ENCODE results near the gene PAK6.

Gene PAK6

DNA sequence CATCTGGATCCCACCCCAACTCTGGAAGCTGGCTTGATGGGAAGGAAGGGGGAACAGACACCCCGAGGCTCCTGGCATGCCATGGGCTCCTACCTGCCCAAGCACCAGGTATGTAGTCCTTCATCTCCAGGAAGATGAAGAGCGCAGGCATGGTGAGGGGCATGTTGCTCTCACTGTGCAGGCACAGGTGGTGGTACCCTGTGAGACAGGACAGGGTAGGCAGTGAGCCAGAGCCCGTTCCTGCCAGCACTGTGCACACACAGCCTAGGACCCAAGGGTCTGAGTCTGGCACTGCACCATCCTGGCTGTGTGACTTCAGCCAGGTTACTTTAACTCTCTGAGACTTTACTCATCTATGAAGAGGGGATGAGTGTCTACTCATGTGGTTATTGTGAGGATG, 53.4 kb downstream of the PAK6 start:
- DNase-seq (ENCODE audit: low read depth), result no peak

DNA sequence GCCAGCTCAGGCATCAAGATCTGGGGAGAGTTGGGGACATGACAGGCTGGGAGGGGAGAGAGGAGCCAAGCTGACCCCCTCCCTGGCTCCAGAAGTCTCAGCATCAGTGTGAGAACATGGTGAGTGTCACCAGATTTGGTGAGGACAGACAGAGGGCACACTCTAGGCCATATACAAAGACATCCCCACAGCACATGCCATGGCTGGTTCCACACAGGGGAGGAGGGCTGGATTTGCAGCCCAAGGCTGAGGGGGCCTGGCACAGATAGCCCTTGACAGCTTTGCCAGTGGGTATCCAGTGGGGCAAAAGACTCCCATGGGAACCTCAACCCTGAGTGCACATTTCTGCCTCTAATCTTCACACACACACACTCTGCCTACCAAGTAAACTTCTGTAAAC, 54.1 kb downstream of the PAK6 start:
- no peak for DNase-seq (ENCODE audit: low read depth)

DNA sequence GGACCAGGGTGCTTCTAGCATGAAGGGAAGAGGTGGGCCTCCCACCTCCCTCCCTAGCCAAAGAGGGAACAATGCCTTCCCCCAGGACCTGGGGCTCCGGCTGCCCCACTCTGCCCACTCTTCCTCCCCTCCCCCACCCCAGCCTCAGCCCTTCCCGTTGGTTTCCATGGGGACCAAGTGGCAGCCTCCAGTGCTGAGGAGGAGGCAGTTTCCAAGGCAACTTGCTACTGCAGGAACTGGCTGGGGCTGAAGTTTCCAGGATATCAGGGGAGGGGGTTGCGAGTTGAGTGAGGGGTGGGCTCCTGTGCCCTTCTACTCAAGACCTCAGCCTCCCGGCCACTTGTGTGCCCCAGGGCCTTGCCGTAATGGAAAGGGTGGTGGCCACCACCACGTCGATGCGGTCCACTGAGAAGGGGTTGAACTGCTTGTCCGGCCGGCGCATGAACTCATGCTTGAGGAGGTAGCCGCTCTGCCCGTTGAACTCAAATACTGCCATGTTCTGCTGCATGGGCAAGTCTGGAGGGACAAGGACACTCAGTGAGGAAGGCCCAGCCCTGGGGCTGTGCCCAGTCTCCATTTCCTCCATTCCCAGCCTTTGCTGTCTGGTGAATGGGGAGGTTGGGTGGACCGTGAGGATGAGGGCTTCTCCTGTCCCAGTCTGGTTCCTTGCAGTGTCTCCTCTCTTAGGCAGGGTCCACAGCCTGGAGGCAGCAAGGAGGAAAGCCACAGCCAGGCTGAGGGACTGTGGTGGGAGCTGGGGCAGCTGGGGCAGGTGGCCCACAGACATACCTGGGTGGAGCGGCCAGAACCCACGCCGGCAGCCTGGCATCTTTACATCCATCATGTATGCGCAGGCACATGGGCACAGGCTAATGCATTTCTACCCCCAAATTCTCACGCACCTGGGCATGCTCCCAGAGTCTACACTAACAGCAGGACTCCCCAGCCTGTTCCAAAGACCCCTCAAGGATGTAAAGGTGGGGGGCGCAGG, 55.3 kb downstream of the PAK6 start:
- DNase-seq (ENCODE audit: low read depth), result no peak

DNA sequence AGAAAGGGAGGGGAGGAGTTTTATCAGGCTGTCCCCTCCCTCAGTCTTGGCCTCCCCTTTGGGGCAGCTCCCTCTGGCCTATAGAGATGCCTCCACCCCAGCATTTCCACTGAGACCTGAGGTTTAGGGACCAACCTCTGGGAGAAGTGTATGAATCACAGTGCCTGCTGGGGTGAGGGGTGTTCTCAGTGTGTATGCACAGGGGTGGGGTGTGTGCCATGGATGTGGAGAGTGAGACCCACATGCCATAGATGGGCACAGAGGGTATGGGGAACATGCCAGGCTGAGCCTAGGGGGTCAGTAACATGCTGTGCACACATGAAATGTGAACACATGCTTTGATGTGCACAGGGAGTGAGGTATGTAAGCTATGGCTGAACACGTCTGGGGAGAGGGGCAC, 56.4 kb downstream of the PAK6 start:
- DNase-seq (ENCODE audit: low read depth), result no peak

DNA sequence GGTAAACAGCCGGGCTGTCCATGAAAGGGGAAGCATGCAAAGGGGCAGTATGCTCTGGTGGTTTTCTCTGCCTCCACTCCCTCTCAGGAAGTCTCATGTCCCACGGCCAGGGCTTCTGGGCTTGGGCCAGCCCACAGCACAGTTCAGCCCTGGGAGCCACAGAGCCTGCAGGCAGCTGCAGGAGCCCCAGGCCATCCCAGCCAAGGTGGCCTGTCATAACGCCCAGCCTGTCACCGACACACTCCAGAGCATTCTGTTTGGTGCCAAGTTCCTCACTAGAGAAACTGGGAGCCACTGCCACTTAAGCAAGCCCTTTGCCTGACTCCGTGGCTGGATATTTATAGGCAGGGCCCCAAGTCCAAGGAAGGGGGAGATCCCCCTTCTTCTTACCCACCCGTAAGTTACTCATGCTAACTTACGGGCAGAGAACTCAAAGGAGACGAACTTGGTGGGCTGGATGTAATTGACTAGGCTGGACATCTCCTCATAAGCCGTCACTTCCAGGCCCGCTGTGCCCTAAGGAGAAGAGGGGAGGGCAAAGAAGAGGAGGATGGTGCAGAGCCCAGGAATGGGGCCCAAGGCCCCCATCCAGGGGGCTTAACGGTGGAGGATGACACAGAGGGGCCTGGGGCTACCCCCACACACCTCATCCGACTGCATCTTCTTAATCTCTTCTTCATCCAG, 57.2 kb downstream of the PAK6 start:
- no peak for DNase-seq (ENCODE audit: low read depth)

DNA sequence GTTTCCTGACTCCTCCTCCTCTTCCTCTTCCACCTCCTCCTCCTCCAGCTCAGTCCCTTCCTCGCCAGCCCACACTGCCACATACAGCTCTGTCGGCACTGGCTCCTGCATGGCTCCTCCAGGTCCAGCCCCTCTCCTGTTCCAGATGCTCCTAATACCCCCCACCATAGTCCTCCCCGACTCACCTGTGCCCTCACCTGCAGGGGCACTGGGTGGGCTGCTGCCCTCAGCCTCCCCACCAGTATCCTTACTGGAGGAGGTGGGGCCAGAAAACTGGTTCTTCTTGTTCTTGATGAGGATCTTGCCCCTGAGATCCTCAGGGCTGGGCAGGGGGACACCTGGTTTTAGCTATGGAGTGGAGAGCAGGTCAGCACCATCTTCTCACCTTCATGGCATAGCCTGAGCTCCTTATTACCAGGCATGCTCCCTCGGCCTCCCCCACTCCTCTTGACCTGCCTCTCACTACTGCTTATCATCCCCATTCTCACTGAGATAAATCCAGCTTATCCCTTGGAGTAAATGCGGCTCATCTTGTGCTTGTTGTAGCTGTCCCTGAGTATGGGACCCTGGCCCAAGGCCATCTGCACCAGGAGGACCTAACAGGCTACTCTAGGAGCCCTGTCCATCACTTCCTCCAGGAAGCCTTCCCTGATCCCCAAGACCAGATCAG, 57.8 kb downstream of the PAK6 start:
- DNase-seq (ENCODE audit: low read depth), result no peak

DNA sequence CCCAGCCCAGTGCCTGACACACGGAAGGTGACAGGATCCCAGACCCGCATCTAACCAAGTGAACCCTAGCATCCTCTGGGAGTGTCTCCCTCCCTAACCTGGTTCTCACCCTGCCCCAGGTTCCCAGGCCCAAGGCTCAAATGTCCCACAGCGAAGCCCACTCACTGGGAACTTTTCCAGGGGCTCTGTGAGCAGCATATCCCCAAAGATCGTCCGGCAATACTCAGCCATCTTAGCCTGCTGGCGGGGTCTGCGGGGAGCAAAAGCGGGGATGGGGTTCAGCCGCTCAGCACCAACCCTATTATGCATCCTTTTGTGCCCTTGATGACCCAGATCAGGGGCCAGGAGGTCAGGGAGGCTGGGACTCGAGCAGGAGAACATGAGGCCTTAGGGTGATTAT, 58.5 kb downstream of the PAK6 start:
- no peak for DNase-seq (ENCODE audit: low read depth)

DNA sequence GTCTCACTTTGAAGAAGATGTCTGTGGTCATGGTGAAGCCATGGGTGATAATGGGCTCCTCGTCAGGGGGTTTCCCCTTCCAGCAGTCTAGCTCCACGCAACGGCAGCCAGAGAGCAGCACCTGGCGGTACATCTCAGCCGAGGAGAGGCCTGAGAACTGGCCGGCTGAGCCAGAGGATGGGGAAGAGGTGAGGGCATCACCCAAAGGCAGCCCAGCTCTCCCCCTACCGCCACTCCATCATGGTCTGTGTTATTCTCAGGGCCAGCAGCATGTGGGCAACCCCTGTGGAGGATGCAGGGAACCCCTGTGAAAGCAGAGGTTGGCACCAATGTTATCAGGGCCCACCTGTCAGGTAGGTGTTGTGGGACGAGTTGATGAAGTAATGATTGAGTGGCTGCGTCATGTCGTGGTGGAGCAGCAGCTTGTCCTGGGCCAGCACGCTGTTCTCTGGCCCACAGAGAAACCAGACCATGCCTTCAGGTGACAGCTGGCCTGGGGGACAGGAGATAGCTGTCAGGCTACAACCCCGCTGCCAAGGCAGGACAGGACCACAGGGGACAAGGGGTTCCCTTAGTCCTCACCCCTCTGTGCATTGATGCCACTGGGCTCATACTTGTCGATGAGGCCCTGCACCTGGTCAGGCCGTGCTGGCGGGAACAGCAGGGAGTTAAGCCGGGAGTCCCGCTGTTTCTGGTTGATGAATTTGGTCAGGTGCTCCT, 59.5 kb downstream of the PAK6 start:
- no peak for DNase-seq (ENCODE audit: low read depth)

DNA sequence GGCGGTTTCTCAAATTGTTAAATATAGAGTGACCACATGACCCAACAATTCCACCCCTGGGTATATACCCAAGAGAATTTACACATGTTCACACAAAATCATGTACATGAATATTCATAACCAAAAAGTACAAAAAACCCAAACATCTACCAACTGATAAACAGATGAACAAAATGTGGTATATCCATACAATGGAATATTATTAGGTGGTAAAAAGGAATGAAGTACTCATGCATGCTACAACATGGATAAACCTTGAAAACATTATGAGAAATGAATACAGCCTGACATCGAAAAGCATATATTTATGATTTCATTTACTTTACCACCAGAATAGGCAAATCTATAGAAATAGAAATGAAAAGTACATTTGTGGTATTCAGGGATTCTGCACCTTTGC, 61.5 kb downstream of the PAK6 start:
- no peak for DNase-seq (ENCODE audit: low read depth)

DNA sequence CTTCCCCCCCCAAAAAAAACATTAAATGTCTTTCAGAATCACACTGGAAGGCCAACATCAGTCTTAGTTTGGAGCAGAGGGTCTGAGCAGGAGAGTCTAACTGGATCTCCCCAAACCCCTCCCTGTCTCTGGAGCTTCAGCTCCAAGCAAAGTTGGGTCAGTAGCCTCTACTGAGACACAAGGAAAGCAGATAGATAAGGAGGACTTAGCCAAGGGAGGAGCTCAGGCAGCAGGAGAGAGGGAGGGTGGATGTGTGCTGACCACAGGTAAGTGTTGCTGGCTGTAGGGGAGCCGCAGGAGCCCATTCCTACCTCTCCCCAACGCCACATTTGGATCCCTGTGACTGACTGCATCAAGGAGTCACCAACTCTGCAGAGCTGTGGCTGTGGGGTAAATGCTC, 61.9 kb downstream of the PAK6 start:
- no peak for DNase-seq (ENCODE audit: low read depth)

DNA sequence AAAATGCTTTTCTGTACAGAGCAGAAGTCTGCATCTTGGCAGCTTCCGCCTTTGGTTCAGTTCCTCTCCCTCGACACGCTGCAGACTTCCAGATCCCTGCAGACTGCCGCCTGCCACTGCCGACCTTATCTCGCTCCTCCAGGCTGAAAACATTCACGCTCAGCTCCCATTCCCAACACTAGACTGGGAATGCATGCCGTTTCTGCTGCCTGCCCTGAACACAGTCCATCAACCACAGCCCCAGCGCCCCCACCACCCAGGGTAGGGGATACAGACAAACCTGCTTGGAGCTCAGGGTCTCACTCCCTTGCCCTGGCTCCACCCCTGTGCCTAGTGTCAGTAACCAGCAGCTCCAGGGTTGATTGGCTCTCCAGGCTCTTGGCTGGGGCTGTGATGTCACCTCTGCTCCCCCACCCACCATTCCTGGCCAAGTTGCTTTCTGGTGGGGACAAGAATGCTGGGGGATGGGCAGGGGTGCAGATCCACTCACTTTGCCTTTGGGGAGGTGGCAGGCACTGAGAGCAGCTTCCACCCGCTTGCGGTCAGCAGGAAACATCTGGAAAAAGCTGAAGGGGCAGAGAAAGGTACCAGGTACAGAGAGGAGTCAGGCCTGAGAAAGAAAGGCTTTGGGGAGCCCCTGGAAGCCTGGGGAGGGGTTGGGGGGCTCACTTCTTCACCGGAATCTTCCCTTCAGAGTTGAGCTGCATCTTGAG, 62.8 kb downstream of the PAK6 start:
- DNase-seq (ENCODE audit: low read depth), result no peak

DNA sequence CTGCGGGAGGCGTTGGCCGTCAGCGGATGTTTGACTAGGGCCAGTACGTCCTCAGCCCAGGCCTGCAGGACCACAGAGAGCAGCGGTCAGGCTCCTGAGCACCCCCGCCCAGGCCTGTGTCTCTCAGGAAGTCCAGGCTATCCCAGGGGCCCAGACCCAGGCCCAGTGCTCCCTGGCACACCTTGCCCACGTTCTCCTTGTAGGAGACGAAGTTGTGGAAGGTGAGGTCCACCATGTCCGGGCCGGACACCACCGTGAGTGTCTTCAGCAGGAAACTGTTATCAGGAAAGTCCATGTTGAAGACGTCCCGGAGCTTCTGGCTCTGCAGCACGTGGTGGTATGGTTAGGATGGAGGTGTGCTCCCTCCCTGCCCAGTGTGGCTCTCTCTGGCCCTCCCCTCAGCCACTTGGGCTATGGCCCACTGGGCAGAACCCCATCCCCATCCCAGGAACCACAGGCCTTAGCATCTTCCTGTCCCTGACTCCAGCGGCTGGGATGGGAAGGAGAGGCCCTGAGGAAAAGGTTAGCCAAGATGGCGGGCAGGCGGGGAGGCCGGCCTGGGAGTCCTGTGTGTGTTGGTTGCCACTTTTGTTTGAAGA, 63.5 kb downstream of the PAK6 start:
- DNase-seq (ENCODE audit: low read depth), result no peak

DNA sequence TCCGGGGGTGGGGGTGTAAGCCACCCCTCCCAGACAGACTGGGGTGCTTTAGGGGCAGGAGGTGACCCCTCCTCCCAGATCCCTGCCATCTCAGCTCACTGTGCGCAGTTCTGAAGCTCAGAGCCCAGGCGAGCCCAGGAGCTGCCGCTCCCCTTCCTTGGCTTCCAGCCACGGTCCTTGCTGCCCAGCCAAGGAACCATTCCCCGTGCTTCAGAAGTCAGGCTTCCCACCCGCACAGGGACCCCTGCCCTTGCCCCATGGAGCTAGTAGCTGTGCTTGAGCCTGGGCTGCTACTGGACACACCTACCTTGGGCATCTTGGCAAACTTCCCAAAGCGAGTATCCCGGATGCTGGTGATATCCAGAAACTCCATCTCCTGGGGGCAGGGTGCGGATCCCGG, 64.1 kb downstream of the PAK6 start:
- no peak for DNase-seq (ENCODE audit: low read depth)

DNA sequence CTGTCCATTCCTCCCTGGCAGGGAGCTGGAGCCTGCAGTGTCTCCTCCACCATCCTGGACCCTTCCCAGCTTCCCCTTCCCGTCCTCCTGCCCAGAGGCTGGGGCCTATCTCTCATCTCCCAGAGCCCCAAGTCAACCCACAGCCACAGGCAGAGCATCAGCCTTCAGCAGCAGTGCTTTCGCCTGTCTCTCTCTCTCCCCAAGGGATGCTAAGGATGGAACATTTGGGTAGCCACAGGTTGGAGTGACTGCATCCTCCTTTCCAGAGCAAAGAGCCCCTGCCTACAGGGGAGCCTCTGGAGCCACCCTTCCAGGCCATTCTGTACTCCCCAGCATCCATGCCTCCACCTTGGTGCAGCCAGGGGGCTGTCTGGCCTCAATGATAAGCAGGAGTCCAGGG, 64.7 kb downstream of the PAK6 start:
- no peak for DNase-seq (ENCODE audit: low read depth)

DNA sequence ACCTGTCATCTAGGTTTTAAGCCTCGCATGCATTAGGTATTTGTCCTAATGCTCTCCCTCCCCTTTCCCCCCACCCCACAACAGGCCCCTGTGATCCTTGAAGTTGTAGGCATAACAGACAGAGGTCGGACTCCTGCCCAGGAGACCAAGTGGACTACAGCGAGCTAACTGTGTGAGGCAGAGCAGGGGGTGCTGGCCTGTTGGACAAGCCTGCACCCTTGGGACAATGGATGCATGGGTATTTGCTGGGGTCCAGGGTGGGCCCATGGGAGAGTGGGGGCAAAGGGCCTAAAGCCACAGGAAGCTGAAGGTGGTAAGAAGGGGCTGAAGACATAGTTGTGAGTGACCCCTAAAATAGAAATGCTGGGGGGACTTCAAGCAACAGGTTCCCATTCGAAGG, 66.4 kb downstream of the PAK6 start:
- DNase-seq (ENCODE audit: low read depth), result no peak

DNA sequence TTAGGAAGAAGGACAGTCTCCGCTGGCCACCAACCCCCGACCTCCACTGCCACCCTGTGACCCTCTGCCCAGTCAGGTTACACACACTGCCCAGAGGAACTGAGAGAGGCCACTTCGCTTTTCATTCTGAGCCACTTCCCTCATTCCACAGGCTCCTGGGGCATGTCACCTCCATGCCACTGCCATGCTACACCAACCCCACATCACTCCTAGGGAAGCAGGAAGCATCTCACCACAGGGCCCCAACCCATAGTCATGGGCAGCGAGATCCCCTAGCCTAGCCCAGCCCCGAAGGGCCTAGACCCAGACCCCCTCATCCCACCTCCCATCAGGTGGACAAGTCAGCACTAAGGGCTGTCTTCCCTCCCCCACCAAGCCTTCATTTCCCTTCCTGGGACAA, 67.5 kb downstream of the PAK6 start:
- no peak for DNase-seq (ENCODE audit: low read depth)

DNA sequence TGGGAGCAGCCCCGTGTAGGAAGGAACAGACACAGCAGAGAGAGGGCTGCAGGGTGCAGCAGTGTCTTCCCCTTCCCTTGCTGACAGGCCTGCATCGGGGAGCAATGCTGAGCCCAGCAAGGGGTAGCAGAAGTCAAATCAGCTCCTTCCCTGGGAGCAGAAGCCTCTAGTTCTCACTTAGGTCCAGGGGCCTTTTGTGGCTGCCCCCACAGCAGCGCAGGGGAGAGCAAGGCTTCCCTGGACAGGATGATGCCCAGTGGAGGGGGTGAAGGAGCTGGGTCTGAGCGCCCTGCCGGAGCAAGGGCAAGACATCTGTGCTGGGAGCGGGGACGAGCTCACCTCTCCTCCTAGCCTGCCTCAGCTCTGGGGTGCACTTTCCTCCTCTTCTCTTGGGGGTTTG, 68.0 kb downstream of the PAK6 start:
- no peak for DNase-seq (ENCODE audit: low read depth)

DNA sequence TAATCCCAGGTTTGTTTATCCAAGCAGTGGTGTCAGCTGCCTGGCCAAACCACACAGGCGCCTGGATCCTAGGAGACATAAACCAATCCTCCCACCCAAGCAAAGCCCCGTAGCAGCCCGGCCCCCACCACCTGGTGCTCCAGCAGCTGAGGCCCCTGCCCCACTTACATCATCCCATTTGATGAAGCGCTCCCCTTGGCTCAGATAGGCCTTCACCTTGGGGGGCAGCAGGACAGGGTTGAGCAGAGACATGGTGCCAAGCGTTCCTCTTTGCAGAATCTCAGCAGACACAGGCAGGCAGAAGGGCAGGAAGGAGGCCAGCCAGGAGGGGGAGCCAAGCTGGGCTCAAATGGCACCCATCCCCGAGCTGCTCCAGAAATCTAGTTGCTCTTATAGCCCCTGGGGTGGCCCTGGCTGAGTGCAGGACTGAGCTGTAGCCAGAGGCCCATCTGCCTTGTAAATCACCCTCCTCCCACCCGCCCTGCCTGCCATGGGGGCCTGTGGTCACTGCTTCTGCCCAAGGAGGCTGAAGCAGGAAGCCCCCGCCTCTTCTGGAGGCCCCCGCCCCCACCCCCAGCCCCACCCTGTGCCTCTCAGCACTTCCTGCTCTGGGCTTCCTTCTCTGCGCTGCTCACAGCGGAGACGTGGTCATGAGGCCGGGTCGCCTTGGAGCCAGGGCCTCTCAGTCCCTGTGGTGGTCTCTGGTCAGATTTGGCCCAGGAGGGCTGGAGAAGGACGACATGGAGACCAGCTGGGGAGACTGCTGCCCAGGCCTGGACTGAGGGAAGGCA, 68.8 kb downstream of the PAK6 start, which contains the start of gene PLCB2:
TSS of gene PLCB2 (minus strand) at position 515 of the 791 bp plus-strand sequence. CDS start at position 252, 263 bp downstream.
- peak; percentile 22 for DNase-seq (ENCODE audit: low read depth)

DNA sequence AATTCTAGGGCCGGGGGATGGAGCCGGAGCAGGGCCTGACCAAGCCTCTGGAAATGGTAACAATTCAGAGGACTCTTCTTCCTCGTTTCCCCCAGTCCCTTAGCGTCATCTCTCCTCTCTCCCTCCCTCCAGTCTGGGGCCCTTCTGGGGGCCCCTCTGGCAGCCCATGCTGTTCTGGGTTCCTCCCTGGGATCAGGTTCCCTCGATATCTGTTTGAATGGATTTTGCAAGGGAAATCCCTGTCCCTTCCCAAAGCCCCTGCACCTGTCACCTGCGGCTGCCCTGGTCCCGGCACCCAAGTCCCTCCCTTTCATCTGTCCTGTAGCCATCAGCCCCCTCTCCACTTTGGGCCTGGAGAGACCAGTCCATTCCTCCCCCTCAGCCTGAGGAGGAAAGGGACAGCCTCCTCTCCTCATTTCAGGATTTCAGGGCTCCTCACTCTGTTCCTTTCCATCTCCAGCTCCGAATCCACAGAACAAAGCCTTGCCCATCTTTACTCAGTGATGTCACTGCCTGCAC, 70.5 kb downstream of the PAK6 start:
- no peak for DNase-seq (ENCODE audit: low read depth)

Measured in EH (cell line).